ENCODE results near the gene GPRIN3. TPM values are rescaled to one million over a fixed set of nuclear protein-coding genes. Genes with fewer than 3 reads are reported as not detected.
"Not testable (repeated sequence)": the region's sequence is repeated elsewhere in the genome, so short reads cannot be mapped to it uniquely, and the experiment has no call there.

GPRIN3 gene
- total RNA-seq, 1 donor from 2014 or later, result 31.2 TPM

DNA sequence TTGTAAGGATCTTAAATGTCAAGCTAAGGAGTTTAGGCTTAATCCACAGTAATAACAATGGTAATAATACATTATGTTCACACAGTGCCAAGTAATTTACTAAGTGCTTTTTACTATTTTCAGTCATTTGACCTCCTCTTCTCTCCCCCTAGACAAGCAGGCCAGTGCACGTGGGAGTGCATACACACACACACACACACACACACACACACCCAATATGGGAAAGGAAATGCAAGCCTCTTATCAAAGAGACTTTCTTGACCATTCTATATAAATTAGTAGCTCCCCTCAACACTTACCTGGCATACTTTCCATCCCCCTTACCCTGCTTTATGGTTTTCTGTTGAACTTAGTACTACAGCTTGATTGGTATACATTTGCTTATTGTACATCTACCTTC is 3.8 kb upstream of the GPRIN3 start:
- no peak for DNase-seq

DNA sequence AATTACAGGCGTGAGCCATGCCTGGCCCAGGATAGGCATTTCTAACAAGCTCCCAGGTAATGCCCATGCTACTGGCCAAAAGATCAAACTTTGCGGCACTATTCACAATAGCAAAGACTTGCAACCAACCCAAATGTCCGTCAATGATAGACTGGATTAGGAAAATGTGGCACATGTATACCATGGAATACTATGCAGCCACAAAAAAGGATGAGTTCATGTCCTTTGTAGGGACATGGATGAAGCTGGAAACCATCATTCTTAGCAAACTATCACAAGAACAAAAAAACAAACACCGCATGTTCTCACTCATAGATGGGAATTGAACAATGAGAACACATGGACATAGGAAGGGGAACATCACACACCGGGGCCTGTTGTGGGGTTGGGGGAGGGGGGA is 1.6 kb upstream of the GPRIN3 start:
- DNase-seq, result not testable (repeated sequence)

GRCh38 chr4:89308161-89308500 is 531 bp upstream of the GPRIN3 start:
- no peak for DNase-seq

DNA sequence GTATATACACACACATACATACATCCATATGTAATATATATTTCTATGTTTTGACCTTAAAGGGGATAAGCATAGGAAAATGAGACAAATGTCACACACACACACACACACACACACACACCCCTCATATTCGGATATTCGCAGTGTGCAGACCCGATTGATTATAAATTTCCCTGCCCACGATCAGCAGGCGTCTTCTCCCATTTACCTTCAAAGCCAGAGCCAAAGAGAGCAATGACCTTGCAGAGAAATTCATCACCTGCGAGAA is 488 bp downstream of the GPRIN3 start:
- DNase-seq, result no peak

DNA sequence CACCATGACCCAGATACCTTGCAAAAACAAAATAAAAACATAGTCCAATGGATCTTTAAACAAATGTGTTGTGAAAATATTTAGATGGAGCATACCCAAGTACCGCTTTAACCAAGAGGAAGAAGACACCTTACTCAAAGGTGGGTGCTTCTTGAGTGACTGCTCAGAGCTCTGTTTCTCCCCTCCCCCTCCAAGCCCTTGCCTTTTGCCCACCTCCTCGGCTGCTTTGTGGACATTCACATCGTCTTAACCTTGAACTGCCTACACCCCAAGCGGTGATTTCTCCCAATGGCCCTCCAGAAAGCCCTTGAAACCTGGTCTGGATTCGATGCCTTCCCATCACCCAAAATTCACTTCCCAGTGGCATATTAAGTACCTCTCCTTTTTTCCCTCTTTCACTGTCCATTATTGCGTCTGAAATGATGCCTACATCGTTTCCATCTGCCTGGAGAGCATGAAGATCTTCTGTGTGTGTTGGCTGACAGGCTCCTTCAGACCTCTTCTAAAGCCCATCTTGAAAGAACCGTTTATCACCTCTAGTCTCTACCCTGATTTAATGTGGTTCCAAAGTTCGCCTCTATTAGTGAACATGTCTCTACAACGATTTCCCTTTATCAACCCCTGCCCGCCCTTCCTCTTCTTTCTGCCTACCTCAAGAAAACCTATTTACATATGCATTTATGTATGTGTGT is 968 bp downstream of the GPRIN3 start:
- no peak for DNase-seq

- no peak for DNase-seq
Observed at GRCh38 chr4:89305712-89306437, 1.7 kb downstream of the GPRIN3 start.

DNA sequence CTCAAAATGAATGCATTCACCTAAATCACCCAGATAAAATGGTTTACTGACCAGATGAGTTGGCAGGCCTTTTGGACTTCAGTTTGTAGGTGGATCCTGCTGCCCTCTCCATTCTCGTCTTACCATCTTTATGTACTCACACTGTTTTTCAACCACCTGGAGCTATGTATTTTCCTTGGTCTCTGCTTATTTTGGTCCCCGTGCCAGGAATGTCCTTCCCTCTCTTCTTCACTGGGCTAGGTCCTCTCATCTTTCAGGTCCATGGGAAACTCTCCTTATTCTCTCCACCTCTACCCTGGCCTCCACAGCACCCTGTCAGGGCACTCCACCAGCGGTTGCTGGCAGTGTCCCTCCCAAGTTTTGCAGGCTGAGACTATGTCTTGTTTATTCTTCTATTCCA is 2.6 kb downstream of the GPRIN3 start:
- no peak for DNase-seq

DNA sequence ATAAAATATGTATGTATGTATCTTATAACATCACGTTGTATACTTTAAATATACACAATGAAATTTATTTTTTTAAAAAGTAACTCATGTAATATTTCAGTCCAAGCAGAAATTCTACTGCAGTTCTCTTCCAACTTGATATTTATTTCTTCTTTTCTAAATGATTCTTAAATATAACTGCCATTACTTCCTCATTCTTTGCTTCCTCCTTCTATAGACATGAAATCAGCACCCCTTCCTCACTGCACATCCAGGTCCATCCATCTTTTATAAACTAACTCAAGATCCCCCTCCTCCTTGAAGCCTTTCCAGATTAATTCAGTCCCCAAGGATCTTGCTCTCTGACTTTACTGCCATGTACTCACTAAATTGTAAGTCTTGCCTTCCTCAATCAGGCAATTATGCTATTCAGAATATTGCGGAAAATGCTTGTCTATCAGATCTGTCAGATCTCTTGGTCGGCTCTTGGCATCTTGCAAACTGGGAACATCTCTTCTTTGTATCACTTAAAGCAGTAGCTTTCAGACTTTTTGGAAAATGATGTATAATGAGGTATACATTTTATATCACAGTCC is 3.7 kb downstream of the GPRIN3 start:
- no peak for DNase-seq

GRCh38 chr4:89303177-89303576 is 4.4 kb downstream of the GPRIN3 start:
- no peak for DNase-seq

DNA sequence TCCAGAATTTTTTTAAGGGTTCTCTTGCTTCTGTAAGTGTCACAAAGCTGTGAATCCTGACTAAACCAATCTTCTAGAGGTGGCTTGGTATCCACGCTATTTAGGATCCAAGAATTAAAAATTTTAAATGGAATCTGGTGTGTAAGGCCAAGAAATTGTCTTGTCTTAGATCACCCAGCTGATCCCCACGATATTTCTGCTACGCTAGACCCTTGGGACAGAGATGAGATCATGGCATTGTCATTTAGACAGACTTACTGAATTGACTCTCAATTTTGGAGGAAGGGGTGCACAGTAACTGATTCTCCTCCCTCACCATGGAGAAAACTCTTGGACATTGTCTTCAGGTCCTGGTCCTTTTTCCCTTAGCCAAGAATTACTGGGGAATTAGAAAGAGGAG is 5.7 kb downstream of the GPRIN3 start:
- no peak for DNase-seq

GRCh38 chr4:89301003-89301402 is 6.6 kb downstream of the GPRIN3 start:
- DNase-seq, result no peak

DNA sequence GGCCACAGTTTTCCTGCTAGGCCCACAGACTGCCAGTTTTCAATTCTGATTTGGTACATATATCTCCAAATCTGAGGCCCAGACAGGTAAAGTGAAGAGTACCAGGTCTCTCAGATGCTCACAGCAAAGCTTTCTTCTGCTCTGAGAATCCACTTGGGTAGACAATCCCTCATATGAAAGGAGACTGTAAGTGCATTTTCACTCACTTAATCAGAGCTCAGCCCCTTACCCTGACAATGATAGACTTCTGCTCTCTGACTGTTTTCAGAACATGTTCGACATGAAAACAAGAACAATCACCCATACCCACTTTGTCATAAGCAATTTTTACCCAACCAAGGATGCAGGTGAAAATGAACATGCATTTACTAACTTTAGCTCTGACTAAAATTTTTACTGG is 7.1 kb downstream of the GPRIN3 start:
- DNase-seq, result no peak

DNA sequence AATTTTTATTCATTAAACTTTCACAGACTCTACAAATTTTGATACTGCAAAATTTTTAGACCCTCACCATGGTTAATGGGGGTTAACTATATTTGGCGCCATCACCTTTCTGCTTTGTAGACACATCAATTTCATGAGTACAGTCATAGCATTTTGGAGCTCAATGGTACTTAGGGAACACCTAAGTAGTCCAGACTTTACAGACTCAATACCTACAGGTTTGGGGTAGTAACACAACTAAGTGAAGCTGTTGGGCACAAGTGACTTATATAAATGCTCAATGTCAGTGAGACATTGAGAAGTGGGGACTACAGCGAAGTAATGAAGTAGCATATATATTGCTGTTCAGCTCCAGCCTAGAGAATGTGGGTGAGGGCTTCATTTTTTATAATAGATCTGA is 7.5 kb downstream of the GPRIN3 start:
- no peak for DNase-seq

DNA sequence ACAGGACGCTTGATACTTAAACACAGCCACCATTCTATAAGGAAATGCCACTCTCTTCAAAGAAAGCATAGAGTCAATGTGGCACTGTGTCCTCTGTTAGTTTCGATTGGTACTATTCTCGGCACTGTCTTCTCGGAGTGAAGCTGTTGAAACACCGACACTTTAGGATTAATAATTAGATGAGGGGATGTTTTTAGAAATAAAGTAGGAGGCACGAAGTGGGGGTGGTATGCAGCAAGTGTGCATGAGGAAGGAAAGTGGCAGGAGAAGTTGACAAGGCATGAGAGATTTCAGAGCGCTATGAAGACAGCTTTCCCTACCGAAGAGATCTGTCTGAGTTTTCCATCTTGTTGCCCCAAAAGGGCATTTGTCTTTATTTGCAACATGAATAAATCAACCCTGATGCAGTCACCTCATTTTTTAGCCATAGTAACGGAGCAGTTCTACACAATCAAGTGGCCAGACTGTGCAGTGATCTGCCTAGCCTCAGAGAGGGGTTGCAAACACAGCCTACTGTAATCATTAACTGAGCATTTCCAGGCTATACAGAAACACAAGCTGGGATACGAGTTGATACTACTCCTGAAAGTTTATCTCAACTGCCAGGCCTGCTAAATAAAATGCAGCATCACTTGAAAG is 8.3 kb downstream of the GPRIN3 start:
- DNase-seq, result no peak

DNA sequence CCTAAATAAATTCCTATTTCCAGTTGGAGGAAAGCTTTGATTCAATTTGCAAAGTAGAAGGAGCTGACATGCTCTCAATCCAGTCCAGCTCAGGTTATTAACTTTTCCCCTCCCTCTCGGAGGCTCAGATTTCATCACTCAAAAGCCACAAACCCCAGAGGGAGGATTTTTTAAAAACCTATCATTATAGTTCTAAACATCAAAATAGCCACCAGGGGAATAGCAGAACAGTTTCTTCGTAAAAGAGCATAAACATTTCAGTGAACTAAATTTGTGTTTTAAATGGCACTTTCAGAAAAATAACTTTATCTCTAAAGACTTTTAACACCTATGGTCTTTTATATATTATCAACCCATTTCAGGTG is 8.8 kb downstream of the GPRIN3 start:
- no peak for DNase-seq

DNA sequence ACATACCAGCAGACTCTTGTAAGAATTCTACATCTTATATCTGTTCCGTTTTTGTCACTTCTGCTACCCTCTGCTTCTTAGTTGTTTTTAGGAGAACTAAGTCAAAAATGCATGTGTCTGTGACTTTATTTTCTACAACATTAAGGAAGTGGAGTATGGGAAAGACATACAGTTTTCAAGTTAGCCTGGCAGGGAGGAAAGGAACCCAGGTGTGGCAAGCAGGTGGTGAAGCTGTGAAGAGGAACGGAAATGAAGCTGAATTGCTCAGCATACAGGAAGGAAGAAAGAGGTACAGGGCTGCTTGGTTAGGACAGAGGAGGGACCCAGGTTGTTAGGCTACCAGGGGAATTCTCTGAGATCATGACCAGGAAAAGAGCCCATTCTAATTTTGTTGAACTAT is 9.4 kb downstream of the GPRIN3 start:
- DNase-seq, result no peak

GRCh38 chr4:89296896-89297295 is 10.7 kb downstream of the GPRIN3 start:
- no peak for DNase-seq

GRCh38 chr4:89296399-89296798 is 11.2 kb downstream of the GPRIN3 start:
- DNase-seq, result no peak

DNA sequence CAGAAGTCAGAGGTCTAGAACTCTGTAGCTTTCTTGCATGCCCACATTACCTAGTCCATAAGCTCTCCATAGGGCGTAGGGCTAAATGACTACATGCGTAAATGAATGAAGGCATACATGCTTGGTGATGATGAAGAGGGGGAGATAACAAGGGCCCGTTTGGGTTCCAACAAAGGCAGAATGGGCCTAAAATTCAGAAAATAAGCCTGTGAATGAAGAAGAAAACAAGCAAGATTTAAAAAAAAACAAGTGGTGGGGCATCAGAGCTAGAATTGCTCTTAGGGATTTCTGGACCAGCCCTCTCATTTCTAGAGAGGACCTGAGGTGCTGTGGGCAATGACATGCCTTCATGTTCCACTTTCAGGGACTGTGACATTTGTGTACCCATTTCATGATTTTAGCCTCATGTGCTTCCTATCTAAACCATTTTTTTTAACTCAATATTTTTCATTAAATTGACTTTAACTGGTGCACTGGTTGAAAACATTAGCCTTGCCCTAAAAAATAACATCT is 12.1 kb downstream of the GPRIN3 start:
- no peak for DNase-seq

- no peak for DNase-seq
Observed at GRCh38 chr4:89294573-89295269, 12.9 kb downstream of the GPRIN3 start.

GRCh38 chr4:89293299-89293698 is 14.3 kb downstream of the GPRIN3 start:
- DNase-seq, result no peak

GRCh38 chr4:89290727-89291516 is 16.7 kb downstream of the GPRIN3 start:
- DNase-seq, result no peak

All from occipital lobe (tissue), 2 donors.